AG09319 (cell line): ENCODE measurements around the gene SHC3.

ENCODE experiments used
- DNase-seq: peaks from one replicate; pipeline ENCODE4 v3.0.0-alpha.2; 2010; ENCODE audit warnings: low read depth; ENCODE audit errors: extremely low read depth
- TF ChIP-seq, protein P1 (sequence below): IDR thresholded peaks from 2 replicates; pipeline ENCODE4 v1.5.1; 2011; ENCODE audit warnings: low read depth, mild to moderate bottlenecking, inconsistent platforms, low read length, moderate library complexity

SHC3 gene

DNA sequence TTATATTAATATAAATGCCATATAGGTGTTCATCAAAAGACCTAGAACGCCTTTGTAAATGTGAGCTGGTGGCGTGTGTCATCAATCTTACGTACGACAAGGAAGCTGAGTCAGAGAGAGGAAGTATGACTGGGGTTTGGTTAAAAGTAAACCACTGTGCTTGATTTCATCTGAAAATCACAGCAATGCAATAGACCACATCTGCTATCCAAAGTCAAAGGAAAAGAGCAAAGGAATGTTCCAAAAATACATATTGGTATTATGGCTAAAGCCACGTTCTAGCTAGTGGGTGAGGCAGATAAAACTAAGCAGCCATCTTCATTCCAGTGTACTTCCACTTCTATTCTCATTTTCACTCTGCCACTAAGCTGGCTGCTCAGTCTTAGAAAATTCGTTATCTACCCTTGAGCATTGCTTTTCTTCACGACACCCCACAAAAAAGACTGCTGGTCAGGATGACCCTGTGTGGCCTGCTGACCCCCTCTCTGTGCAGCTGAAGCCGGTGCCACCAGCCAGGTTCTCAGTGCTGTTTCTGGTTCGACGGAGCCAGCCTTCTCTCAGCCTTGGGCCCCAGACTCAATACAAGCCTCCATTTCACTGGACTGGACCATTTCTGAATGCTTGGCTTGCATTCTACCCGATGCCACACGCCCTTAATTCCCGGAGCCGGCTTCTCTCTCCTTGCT, 23.8 kb downstream of the SHC3 start:
- peak; percentile 71 for DNase-seq
- TF ChIP-seq, protein P1, sequence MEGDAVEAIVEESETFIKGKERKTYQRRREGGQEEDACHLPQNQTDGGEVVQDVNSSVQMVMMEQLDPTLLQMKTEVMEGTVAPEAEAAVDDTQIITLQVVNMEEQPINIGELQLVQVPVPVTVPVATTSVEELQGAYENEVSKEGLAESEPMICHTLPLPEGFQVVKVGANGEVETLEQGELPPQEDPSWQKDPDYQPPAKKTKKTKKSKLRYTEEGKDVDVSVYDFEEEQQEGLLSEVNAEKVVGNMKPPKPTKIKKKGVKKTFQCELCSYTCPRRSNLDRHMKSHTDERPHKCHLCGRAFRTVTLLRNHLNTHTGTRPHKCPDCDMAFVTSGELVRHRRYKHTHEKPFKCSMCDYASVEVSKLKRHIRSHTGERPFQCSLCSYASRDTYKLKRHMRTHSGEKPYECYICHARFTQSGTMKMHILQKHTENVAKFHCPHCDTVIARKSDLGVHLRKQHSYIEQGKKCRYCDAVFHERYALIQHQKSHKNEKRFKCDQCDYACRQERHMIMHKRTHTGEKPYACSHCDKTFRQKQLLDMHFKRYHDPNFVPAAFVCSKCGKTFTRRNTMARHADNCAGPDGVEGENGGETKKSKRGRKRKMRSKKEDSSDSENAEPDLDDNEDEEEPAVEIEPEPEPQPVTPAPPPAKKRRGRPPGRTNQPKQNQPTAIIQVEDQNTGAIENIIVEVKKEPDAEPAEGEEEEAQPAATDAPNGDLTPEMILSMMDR, result no peak

- TF ChIP-seq, protein P1, result no peak
- DNase-seq, result no peak
Observed at GRCh38 chr9:89154218-89154617, 24.4 kb downstream of the SHC3 start.

DNA sequence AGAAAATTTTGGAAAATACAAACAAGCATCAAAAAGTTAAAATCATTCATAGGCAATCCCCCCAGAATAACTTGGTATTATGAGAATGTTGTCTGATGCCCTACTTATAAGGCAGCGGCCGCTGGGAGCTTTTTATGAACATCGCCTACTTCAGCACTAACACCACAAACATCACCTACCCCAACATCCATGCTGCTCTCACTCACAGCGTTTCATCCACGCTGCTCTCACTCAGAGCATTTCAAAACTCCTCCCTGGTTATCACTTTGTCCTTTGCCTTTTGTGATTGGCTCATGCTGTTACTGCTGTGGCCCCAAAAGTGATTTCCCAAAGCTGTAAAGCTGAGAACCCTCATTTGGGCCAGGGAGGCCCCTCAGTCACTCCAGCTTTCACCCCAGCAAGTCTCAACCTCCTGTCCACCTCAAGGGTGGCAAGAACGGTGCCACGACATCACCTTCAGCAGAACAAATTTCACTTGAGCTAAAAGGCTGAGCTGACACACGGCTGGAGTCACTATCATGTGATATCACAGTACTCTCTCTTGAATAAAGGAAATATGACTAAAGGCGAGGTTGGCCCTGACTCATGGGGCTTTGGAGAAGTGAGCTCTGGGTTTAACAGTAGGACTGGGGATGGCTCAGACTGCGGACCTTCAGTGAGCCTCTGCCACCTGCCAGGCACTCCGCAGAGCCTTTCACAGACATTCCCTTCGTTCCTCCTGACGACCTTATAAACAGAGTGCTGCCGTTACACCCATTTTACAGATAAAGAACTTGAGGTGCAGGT, 25.2 kb downstream of the SHC3 start:
- no peak for DNase-seq
- TF ChIP-seq, protein P1, result no peak

- DNase-seq, result no peak
- TF ChIP-seq, protein P1, result no peak
Observed at GRCh38 chr9:89149726-89150125, 28.9 kb downstream of the SHC3 start.

DNA sequence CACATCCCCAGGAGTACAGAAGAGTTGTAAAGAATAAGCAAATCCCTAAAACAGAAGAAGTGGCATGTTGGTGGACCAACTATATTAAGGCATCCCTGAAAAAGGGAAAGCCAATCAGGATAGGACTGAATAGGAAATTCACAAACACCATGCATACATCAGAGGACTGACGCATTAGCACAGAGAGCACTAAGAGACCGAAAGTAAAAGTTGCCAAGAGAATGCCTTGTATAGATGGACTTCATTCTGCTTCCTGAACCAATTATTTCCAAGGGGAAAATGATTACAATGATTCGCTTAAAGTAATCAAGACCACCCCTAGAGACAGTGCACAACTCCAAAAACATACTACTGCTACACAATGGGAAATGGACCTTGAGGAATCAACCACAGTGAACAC, 33.5 kb downstream of the SHC3 start:
- TF ChIP-seq, protein P1, result no peak

GRCh38 chr9:89144238-89144637, 34.4 kb downstream of the SHC3 start:
- DNase-seq, result no peak
- TF ChIP-seq, protein P1, result no peak

More for the DNA sequence above, 33.5 kb downstream of the SHC3 start:
- DNase-seq, result no peak

DNA sequence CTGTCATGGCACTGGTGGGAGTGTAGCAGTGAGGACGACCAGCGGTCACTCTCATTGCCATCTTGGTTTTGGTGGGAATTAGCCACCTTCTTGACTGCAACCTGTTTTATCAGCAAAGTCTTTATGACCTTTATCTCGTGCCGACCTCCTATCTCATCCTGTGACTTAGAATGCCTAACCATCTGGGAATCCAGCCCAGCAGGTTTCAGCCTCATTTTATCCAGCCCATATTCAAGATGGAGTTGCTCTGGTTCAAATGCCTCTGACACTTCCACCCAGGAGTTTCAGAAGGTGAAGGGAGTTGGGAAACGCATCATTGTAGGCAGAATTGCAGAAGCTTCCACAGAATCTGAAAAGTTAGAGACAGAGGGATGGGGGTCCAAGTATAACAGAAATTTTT, 35.4 kb downstream of the SHC3 start:
- TF ChIP-seq, protein P1, result no peak

More for the DNA sequence above, 35.4 kb downstream of the SHC3 start:
- DNase-seq, result no peak
